ENCODE measurements around the gene MEST. TPM values are rescaled to one million over a fixed set of nuclear protein-coding genes. Genes with fewer than 3 reads are reported as not detected.

Gene MEST
- polyA plus RNA-seq, 1 of the 3 experiments (the other 2 are of a cell fraction), result 36.7 TPM

DNA sequence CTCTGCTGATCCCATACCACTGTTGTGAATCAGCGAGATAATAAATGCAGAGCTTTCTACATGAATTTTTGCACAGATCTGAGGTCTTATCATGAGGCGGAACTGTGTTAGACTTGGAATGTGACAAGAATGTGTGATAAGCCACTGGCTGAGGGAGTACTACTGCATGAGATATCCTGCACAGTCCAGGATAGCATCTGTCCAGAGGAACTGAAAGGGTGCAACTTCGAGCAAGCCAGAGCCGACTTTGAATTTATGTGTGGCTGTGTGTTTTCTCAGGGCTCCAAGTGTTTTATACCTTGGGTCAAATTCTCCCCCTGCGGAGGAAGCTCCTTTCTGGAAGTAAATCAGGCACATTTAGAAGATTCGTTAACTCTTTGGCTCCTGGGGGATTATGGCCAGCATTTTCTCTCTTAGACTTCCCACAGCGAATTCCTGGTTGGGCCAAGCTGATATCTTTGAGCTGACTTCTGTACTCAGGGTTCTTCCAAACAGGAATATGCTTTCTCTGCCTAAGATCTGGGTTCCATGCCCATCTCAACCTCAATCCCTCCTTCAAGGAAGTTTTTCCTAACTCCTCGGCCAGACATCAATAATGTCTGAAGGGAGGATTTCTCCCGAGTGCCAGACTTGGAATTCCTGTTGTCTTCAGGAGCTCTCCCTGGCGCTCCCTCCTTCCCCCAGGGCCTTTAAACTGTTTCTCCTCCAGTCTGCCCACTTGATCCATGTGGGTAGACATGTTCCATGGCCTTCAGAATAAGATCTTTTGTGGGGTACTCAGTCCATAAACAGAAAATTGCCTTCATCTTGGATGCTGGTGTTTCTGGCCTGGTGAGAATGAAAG, 2.5 kb upstream of the MEST start:
- Histone ChIP-seq H3K79me2 (ENCODE audit: insufficient read depth) (no peaks in the 10 kb centered on the region), H4K20me1 (ENCODE audit: insufficient read depth) (no peaks in the 10 kb centered on the region), H3K9ac (peak overlapping the region; percentile 6; the same call in 1 of the 2 replicates), H3K9me3 (no peaks in the 10 kb centered on the region), H2AFZ (ENCODE audit: low read depth) (peak overlapping the region; percentile 45; the same call in 1 of the 2 replicates), H3K36me3 (replicated peaks in 1 of 2; ENCODE audit: control insufficient read depth in 1 of 2, insufficient read depth in 2 of 2, low read length in 1 of 2) (no peaks in the 10 kb centered on the region), H3F3A (replicated peaks; ENCODE audit: insufficient read depth) (peaks cover 18% of the 10 kb centered on the region), H3K9me2 (no peaks in the 10 kb centered on the region), H3K4me3 (ENCODE audit: low read depth in 2 of 2, low read length in 1 of 2) (0 out of 4 replicates have a peak overlapping the region, but pooled peaks of 1 of the 2 experiments have one; percentile 3), H3K4me2 (peak overlapping the region; percentile 50), H3K27me3 (ENCODE audit: insufficient read depth) (no peaks in the 10 kb centered on the region), H3K27ac (ENCODE audit: low read depth in 2 of 2, low read length in 1 of 2) (peak overlapping the region; percentile 48 to 87; a peak in 3 of 4 replicates), H3K4me1 (ENCODE audit: control insufficient read depth in 1 of 2, insufficient read depth in 2 of 2, low read depth in 1 of 2, low read length in 1 of 2) (peaks cover 5 to 17% of the 10 kb centered on the region in 2 experiments)
- ChIA-PET POLR2A (no interaction called here), CTCF (interaction anchor here (1.3 to 1.6 kb wide), 3 partner anchors 13 to 246 kb away, joined by 3 read pairs; no protein-coding TSS in a partner anchor)
- DNase-seq, result peak; percentile 27
- 61% methylated on average over 9 of the region's 10 CpGs for WGBS (ENCODE audit: low lambda C conversion rate)
- TF ChIP-seq GABPA (IDR thresholded peaks at IDR 0.05; ENCODE audit: low read depth) (peak; percentile 30; the same call in 1 of the 2 replicates), TEAD4 (IDR thresholded peaks at IDR 0.05; ENCODE audit: borderline replicate concordance, insufficient read depth) (peak; percentile 97), RXRA (IDR thresholded peaks at IDR 0.05; ENCODE audit: borderline replicate concordance, low read depth) (peak; percentile 98), RFX5 (IDR thresholded peaks at IDR 0.05; ENCODE audit: low read length) (no peak), POLR2AphosphoS5 (IDR thresholded peaks at IDR 0.05; ENCODE audit: low read depth, low read length) (peak; percentile 51; the same call in 1 of the 2 replicates), NRF1 (IDR thresholded peaks at IDR 0.05; ENCODE audit: low read depth, low read length) (no peak), TCF12 (IDR thresholded peaks at IDR 0.05) (peak; percentile 94), GATA2 (CRISPR knock-in tag; IDR thresholded peaks at IDR 0.05) (no peak), RAD21 (IDR thresholded peaks at IDR 0.05; ENCODE audit: low read length) (no peak), RCOR1 (IDR thresholded peaks at IDR 0.05; ENCODE audit: low read length) (no peak), EP300 (IDR thresholded peaks at IDR 0.05; ENCODE audit: borderline replicate concordance in 1 of 2, low read depth in 1 of 2, low read length in 1 of 2) (peak; percentile 20 to 92; a peak in 3 of 4 replicates), JUND (IDR thresholded peaks at IDR 0.05) (peak; percentile 97), FOSL2 (IDR thresholded peaks at IDR 0.05; ENCODE audit: borderline replicate concordance, low read depth) (peak; percentile 91), FOXJ3 (CRISPR knock-in tag; IDR thresholded peaks at IDR 0.05) (no peak), FOXM1 (IDR thresholded peaks at IDR 0.05; ENCODE audit: low read depth) (peak; percentile 69), ELF1 (IDR thresholded peaks at IDR 0.05) (0 out of 2 replicates have a peak, but pooled peaks have one; percentile 20), TAF1 (IDR thresholded peaks at IDR 0.05; ENCODE audit: borderline replicate concordance, low read depth, low read length) (no peak; the same call in 1 of the 2 replicates), YY1 (IDR thresholded peaks at IDR 0.05; ENCODE audit: low read depth) (peak; percentile 28; the same call in 1 of the 2 replicates), SIN3A (IDR thresholded peaks at IDR 0.05; ENCODE audit: borderline replicate concordance, low read depth, low read length) (no peak), EZH2phosphoT487 (IDR thresholded peaks at IDR 0.05; ENCODE audit: borderline replicate concordance, low read depth) (no peak)
- TF ChIP-seq, protein P1, sequence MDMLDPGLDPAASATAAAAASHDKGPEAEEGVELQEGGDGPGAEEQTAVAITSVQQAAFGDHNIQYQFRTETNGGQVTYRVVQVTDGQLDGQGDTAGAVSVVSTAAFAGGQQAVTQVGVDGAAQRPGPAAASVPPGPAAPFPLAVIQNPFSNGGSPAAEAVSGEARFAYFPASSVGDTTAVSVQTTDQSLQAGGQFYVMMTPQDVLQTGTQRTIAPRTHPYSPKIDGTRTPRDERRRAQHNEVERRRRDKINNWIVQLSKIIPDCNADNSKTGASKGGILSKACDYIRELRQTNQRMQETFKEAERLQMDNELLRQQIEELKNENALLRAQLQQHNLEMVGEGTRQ (IDR thresholded peaks at IDR 0.05; ENCODE audit: borderline replicate concordance, low read depth, low read length), result no peak
- TF ChIP-seq, protein P2, sequence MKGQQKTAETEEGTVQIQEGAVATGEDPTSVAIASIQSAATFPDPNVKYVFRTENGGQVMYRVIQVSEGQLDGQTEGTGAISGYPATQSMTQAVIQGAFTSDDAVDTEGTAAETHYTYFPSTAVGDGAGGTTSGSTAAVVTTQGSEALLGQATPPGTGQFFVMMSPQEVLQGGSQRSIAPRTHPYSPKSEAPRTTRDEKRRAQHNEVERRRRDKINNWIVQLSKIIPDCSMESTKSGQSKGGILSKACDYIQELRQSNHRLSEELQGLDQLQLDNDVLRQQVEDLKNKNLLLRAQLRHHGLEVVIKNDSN (IDR thresholded peaks at IDR 0.05; ENCODE audit: borderline replicate concordance, low read depth), result no peak
- TF ChIP-seq, protein P3, sequence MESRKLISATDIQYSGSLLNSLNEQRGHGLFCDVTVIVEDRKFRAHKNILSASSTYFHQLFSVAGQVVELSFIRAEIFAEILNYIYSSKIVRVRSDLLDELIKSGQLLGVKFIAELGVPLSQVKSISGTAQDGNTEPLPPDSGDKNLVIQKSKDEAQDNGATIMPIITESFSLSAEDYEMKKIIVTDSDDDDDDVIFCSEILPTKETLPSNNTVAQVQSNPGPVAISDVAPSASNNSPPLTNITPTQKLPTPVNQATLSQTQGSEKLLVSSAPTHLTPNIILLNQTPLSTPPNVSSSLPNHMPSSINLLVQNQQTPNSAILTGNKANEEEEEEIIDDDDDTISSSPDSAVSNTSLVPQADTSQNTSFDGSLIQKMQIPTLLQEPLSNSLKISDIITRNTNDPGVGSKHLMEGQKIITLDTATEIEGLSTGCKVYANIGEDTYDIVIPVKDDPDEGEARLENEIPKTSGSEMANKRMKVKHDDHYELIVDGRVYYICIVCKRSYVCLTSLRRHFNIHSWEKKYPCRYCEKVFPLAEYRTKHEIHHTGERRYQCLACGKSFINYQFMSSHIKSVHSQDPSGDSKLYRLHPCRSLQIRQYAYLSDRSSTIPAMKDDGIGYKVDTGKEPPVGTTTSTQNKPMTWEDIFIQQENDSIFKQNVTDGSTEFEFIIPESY (IDR thresholded peaks at IDR 0.05; ENCODE audit: borderline replicate concordance, low read depth), result no peak
- TF ChIP-seq, protein P4, sequence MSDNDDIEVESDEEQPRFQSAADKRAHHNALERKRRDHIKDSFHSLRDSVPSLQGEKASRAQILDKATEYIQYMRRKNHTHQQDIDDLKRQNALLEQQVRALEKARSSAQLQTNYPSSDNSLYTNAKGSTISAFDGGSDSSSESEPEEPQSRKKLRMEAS (IDR thresholded peaks at IDR 0.05; ENCODE audit: low read depth), result peak; percentile 44; the same call in 1 of the 2 replicates
- TF ChIP-seq, protein P5, sequence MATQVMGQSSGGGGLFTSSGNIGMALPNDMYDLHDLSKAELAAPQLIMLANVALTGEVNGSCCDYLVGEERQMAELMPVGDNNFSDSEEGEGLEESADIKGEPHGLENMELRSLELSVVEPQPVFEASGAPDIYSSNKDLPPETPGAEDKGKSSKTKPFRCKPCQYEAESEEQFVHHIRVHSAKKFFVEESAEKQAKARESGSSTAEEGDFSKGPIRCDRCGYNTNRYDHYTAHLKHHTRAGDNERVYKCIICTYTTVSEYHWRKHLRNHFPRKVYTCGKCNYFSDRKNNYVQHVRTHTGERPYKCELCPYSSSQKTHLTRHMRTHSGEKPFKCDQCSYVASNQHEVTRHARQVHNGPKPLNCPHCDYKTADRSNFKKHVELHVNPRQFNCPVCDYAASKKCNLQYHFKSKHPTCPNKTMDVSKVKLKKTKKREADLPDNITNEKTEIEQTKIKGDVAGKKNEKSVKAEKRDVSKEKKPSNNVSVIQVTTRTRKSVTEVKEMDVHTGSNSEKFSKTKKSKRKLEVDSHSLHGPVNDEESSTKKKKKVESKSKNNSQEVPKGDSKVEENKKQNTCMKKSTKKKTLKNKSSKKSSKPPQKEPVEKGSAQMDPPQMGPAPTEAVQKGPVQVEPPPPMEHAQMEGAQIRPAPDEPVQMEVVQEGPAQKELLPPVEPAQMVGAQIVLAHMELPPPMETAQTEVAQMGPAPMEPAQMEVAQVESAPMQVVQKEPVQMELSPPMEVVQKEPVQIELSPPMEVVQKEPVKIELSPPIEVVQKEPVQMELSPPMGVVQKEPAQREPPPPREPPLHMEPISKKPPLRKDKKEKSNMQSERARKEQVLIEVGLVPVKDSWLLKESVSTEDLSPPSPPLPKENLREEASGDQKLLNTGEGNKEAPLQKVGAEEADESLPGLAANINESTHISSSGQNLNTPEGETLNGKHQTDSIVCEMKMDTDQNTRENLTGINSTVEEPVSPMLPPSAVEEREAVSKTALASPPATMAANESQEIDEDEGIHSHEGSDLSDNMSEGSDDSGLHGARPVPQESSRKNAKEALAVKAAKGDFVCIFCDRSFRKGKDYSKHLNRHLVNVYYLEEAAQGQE (IDR thresholded peaks at IDR 0.05; ENCODE audit: low read depth, low read length), result no peak

All from SK-N-SH (cell line).